GM18907 (cell line): ENCODE data around the gene NAA35.
A peak's percentile ranks its signal among the peaks of the same experiment; 100 is the strongest.
"Not testable (repeated sequence)": the region's sequence is repeated elsewhere in the genome, so short reads cannot be mapped to it uniquely, and the experiment has no call there.

Experiments used
- ATAC-seq: cut with Tn5 transposase; IDR thresholded peaks from one replicate; pipeline ENCODE4 v1.9.1; 2021; ENCODE audit warnings: mild to moderate bottlenecking, moderate library complexity; ENCODE audit not compliant: unreplicated experiment

NAA35 gene

DNA sequence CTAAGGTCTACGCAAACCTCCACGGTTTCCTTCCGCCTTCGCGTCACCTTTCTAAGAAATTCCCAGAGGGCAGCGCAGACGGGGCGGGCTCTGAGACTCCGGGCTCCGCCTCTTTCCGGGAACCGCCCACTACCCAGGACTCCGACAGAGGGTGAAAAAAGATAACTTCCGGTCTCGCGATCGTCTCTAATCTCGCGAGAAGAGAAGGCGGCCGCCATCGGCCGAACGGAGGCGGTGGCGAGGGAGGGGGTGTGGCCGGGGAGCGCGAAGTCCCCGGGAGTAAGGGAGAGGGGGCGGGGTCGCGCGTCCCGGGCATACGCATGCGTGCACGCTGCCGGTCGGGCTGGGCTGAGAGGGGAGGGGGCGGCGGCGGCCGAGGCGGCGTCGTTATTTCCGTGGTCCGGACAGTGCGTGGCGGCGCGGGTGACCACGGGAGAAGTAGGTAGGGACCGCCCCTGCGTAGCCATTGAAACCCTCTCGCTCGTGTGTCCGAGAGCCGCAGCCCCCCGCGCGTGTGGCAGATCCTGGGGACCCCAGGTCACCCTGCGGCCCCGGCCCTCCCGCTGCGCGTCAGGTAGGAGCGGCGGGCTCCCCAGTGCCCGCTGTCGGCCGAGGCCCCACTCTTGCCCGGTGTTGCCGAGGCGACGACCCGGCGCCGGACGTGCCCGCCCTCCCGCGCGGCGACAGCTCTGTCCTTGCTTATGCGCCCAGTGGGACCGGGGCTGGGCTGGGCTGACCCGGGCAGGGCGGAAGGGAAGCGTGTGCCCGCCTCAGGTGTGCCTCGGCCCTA is at the start of gene NAA35:
NAA35 (plus strand) TSS at position 315 of the 790 bp plus-strand sequence. CDS start 1,014 bp downstream, outside the sequence.
- peak; percentile 91 for ATAC-seq

DNA sequence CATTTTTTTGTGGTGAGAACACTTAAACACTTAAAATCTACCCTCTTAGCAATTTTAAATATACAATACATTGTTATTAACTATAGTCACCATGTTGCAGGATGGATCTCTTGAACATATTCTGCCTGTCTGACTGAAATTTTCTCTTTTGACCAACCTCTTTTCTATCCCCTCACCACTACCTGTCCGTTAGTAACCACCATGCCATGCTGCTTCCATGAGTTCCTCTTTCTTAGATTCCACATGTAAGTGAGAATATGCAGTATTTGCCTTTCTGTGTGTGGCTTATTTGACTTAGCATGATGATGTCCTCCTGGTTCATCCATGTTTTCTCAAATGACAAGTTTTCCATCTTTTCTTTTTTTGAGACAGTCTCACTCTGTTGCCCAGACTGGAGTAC is 48.5 kb upstream of the NAA35 start:
- no peak for ATAC-seq

GRCh38 chr9:85895685-85896084 is 45.3 kb upstream of the NAA35 start:
- no peak for ATAC-seq

DNA sequence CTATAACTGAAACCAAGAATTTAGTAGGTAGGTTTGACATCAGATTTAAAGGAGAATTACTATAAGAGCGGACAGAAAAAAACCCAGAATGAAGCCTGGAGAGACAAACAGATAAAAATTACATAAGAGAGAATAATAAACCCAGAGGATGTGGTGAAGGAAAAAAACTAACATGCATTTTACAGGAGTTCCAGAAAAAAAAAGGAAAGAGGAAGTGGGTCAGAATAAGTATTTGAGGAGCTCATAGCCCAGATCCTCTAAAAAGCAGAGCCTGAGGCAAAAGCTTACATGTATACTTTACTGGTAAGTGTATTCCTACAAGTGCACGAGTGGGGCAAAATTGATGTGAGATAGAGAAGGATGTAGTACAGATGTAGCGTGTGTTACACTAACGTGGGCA is 43.1 kb upstream of the NAA35 start:
- ATAC-seq, result no peak

DNA sequence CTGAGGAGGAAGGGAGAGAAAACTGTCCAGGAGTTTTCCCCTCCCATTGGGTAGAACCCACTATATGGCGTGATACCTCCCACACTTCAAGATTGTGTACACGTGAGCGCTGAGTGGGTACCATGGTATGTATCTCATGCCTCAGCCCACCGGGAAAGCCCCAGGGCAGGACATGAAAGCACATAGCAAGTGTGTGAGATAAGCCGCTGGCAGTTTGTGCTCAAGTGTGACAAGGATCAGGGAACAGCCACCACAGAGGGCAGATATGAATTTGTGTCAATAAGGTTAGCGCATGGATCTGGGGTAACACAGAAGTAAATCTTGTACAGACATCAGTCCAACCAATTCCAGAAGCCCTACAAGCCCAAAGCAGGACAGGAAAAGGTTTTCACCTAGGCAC is 42.6 kb upstream of the NAA35 start:
- ATAC-seq, result no peak

DNA sequence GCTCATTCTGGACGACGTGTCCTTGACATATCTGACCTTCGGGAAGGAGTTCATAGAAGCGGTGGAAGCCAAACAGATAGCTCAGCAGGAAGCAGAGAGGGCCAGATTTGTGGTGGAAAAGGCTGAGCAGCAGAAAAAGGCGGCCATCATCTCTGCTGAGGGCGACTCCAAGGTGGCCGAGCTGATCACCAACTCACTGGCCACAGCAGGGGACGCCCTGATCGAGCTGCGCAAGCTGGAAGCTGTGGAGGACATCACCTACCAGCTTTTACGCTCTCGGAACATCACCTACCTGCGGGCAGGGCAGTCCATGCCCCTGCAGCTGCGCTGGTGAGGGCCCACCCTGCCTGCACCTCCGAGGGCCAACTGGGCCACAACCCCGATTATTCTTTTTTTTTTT is 41.6 kb upstream of the NAA35 start:
- ATAC-seq, result no peak

GRCh38 chr9:85900504-85901201 is 40.3 kb upstream of the NAA35 start:
- ATAC-seq, result no peak

DNA sequence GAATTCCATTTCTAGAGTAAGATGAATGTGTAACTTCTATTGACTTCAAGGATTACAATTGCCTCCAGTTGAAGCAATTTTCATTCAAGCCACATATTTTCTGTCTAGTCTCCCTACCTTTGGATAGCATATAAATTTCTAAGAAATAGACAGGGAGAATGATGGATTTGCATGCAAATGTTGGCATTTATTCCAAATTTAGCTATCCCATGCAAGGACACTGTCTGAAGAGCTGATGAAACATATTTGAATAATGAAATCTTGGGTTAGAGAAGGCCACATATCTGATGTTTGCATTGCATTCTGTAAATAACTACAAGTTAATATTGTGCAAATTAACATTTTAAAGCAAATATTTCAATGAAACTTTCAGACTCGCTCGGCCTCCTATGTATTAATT is 36.0 kb upstream of the NAA35 start:
- no peak for ATAC-seq

GRCh38 chr9:85905957-85906356 is 35.0 kb upstream of the NAA35 start:
- no peak for ATAC-seq

DNA sequence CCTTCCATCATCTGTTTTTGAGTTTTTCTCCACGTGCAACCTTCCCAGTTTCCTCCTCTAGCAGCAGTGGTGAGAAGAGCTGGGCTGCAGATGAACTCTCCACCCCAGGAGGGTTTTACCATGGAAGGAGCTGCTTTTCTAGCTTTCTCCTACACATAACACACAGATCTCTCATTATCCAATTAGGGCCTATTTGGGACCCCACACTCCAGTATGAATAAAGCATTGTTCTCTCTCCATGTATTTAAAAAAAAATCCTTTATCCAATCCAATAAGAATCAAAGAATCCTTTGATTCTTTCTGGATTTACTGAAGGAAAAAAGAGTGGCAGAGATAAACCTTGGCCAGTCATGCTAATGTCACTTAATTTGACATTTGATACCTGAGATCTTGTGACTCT is 31.6 kb upstream of the NAA35 start:
- no peak for ATAC-seq

GRCh38 chr9:85914108-85914507 is 26.8 kb upstream of the NAA35 start:
- no peak for ATAC-seq

GRCh38 chr9:85917756-85918155 is 23.2 kb upstream of the NAA35 start:
- ATAC-seq, result no peak

DNA sequence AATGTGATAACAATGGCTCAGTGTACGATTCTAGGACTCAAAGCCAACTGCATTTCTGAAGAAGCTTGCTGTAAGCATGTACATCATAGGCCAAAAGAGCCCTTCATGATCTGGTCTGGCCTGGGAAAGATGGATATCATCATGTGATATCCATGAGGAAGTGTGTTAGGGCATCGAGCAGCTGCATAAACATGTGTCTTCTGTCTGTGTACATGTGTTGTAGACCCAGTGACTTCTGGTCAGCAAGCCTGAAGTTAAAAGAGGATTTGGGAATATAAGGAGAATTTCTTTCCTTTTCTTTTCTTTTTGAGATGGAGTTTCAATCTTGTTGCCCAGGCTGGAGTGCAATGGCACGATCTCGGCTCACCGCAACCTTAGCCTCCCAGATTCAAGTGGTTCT is 15.5 kb upstream of the NAA35 start:
- no peak for ATAC-seq

DNA sequence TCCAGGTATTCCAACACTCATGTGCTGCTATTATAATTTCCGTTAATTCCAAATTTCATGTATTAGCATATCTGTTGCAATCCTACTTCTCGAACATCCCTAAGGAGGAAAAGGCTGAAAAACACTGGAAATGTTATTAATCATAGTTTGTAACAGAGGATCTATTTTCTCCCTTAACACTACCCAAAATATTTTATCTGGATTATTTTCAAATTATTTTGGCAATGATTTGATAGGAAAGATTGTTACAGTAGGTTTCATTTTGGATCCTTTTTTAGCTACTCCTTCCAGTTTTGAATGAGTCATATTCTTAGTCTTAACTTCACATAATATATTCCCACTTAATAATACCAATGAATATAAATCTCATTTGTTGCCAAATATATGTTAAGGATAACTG is 13.9 kb upstream of the NAA35 start:
- no peak for ATAC-seq

- no peak for ATAC-seq
These were observed 9.5 kb upstream of the NAA35 start for GRCh38 chr9:85931495-85931894.

DNA sequence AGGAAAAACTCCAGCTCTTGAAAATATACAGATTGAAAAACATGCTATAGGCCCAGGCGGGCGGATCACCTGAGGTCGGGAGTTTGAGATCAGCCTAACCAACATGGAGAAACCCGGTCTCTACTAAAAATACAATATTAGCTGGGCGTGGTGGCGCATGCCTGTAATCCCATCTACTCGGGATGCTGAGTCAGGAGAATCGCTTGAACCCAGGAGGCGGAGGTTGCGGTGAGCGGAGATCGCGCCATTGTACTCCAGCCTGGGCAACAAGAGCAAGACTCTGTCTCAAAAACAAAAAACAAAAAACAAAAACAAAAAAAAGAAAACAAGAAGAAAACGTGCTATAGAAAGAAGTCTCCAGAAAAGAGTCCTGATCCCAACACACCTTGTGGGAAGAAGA is 5.0 kb upstream of the NAA35 start:
- not testable (repeated sequence) for ATAC-seq

DNA sequence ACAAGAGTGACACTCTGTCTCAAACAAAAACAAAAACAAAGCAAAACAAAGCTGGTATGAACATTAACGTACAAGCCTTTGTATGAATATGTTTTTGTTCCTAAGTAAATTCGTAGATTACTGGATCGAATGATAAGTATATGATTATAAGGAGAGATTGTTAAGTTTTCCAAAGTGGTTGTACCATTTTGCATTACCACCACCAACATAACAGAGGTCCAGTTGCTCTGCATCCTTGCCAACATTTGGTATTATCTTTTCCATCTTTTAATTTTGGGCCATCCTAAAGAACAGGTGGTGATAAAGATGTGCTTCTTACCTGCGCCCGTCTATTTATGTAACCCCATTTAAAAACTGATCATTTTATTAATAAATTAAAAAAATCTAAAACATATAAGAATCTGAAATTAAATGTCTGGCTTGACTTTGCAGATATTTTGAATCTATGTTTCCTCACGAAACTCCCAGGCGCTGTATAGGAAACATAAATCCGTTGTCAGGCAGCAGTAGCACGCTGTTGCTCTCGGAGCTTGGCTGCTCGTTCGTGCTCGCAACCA is 593 bp upstream of the NAA35 start:
- no peak for ATAC-seq

DNA sequence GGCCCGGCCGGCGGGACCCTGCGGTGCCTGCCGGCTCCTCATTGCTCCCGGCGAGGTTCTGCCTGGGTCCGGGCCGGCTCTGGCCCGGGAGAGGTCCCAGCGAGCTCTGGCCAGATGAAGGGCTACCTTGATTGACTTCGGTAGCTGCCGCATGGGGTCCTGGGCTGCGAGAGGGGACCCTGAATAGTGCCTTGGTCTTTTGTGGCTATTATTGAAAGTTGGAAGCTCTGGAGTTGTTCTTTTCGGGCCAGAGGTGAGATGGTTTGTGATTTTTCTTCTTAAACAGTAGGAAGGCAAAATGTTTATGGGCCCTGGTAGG is 635 bp downstream of the NAA35 start:
- ATAC-seq, result no peak

- ATAC-seq, result no peak
These were observed 1.3 kb downstream of the NAA35 start for GRCh38 chr9:85941966-85942912.

DNA sequence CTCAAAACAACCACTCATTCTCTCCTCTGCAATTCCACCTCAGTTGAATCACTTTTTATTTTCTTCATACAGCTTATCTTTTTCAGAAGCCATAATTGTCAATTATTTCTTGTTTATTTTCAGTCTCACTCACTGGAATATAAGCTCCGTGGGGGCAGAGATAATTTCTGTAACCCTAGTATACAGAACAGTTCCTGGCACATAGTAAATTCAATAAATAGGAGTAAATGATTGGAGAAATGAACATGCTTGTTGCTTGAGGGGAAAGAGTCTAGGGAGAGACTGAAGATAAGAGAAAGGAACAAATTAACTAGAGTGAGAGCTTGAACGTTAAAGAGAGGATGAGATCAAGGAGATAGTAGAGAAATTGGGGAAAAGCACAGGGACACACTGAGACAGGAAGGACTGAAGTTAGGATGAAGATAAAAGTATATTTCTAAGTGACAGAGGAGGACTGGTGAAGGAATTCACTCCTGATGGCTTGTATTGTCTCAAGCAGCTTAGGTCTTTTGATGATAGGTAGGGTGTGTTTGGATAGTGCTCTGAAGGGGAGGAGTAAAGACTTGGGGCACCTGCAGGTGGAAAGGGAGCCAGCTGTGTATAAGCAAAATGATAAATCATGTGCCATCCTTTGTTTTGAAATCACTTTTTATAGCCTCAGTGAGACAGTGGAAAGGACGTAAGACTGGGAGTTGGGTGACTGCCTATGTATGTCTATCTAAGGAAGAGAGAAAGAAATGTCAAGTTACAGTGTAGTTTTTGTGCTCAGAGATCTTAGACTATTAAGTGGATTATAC is 2.2 kb downstream of the NAA35 start:
- ATAC-seq, result no peak
